Fibroblast of skin of back (primary cell): ENCODE measurements around the gene KCTD5. TPM values are rescaled to one million over a fixed set of nuclear protein-coding genes. Genes with fewer than 3 reads are reported as not detected.
"Not testable (repeated sequence)": the region's sequence is repeated elsewhere in the genome, so short reads cannot be mapped to it uniquely, and the experiment has no call there.

Experiments
- DNase-seq: peaks from one replicate; pipeline ENCODE4 v3.0.0-alpha.2; 2013
- polyA plus RNA-seq, 2 experiments: library from polyadenylated mRNA; unstranded; fragments of 120-200 nt; gene quantifications; one replicate each; pipeline ENCODE4 v1.2.1, GENCODE V29; 2013; ENCODE audit not compliant: insufficient read length in 2 of 2

Gene KCTD5
- polyA plus RNA-seq (2013, experiment 1 of 2; ENCODE audit: insufficient read length), result 42.4 TPM
- polyA plus RNA-seq (2013, experiment 2 of 2; ENCODE audit: insufficient read length), result 31.1 TPM

GRCh38 chr16:2682209-2683021 is at the start of gene KCTD5:
Gene KCTD5, plus strand, starts transcription at chr16:2682523. Its CDS starts 26 bp downstream, at chr16:2682549.
- DNase-seq, result peak; percentile 95

GRCh38 chr16:2639071-2639721 is 43.1 kb upstream of the KCTD5 start:
- DNase-seq, result not testable (repeated sequence)

- not testable (repeated sequence) for DNase-seq
These were observed 42.6 kb upstream of the KCTD5 start for GRCh38 chr16:2639722-2640072.

GRCh38 chr16:2642561-2642960 is 39.8 kb upstream of the KCTD5 start:
- DNase-seq, result not testable (repeated sequence)

- DNase-seq, result not testable (repeated sequence)
These were observed 37.4 kb upstream of the KCTD5 start for GRCh38 chr16:2644754-2645453.

GRCh38 chr16:2651268-2651871 is 31.0 kb upstream of the KCTD5 start:
- DNase-seq, result not testable (repeated sequence)

GRCh38 chr16:2653915-2654314 is 28.4 kb upstream of the KCTD5 start:
- not testable (repeated sequence) for DNase-seq

- not testable (repeated sequence) for DNase-seq
These were observed 27.4 kb upstream of the KCTD5 start for GRCh38 chr16:2654949-2655348.

GRCh38 chr16:2656985-2657384 is 25.3 kb upstream of the KCTD5 start:
- no peak for DNase-seq

GRCh38 chr16:2657803-2658202 is 24.5 kb upstream of the KCTD5 start:
- DNase-seq, result not testable (repeated sequence)

- not testable (repeated sequence) for DNase-seq
These were observed 22.8 kb upstream of the KCTD5 start for GRCh38 chr16:2659560-2659959.

- DNase-seq, result not testable (repeated sequence)
These were observed 22.2 kb upstream of the KCTD5 start for GRCh38 chr16:2660014-2660662.

GRCh38 chr16:2660755-2661373 is 21.5 kb upstream of the KCTD5 start:
- not testable (repeated sequence) for DNase-seq

- peak; percentile 47 for DNase-seq
These were observed 18.5 kb upstream of the KCTD5 start for GRCh38 chr16:2663553-2664546.

GRCh38 chr16:2664574-2664982 is 17.7 kb upstream of the KCTD5 start:
- DNase-seq, result no peak

- DNase-seq, result not testable (repeated sequence)
These were observed 15.7 kb upstream of the KCTD5 start for GRCh38 chr16:2666671-2667070.

GRCh38 chr16:2669587-2669986 is 12.7 kb upstream of the KCTD5 start:
- not testable (repeated sequence) for DNase-seq

- peak; percentile 48 for DNase-seq
These were observed 12.3 kb upstream of the KCTD5 start for GRCh38 chr16:2670017-2670416.

GRCh38 chr16:2671193-2671592 is 11.1 kb upstream of the KCTD5 start:
- not testable (repeated sequence) for DNase-seq

GRCh38 chr16:2671741-2672140 is 10.6 kb upstream of the KCTD5 start:
- DNase-seq, result no peak
